Tibial nerve (tissue), 4 donors: ENCODE results near the gene NXPH4.

Experiments used
- CTCF ChIP-seq, 5 experiments: fragments of 200-600 bp in 3 of 5; fragments of 450-650 bp in 2 of 5; sonication (generic) in 3 of 5; IDR thresholded peaks; one replicate each; pipeline ENCODE4 v1.5.1; 2016 to 2019; ENCODE audit warnings: antibody characterized with exemption in 5 of 5, mild to moderate bottlenecking in 3 of 5, moderate library complexity in 2 of 5
- EP300 ChIP-seq, 2 donors: sonication (generic); formaldehyde crosslinking; IDR thresholded peaks; one replicate each; pipeline ENCODE4 v1.6.1; 2017; ENCODE audit warnings: antibody characterized with exemption in 2 of 2, mild to moderate bottlenecking in 1 of 2

GRCh38 chr12:57237932-57238853, 21.6 kb downstream of the NXPH4 start:
- TF ChIP-seq CTCF (IDR thresholded peaks at IDR 0.05) (no peak), EP300 (IDR thresholded peaks at IDR 0.05) (no peak)
